Osteoblast (primary cell): ENCODE data around the gene LPCAT1. TPM values are rescaled to one million over a fixed set of nuclear protein-coding genes. Genes with fewer than 3 reads are reported as not detected.
"Not testable (repeated sequence)": the region's sequence is repeated elsewhere in the genome, so short reads cannot be mapped to it uniquely, and the experiment has no call there.

ENCODE experiments used
- DNase-seq: peaks from one replicate; pipeline ENCODE4 v3.0.0; 2011; ENCODE audit warnings: low spot score, mixed read lengths; ENCODE audit not compliant: insufficient read length; ENCODE audit errors: missing footprints
- H2AFZ ChIP-seq: 2 replicates; pipeline ENCODE4 v1.6.0; 2011; ENCODE audit warnings: mild to moderate bottlenecking, low read length
- H3K27ac ChIP-seq: 2 replicates; pipeline ENCODE4 v1.5.1; 2011; ENCODE audit warnings: mild to moderate bottlenecking, low read depth, low read length, moderate library complexity
- H3K27me3 ChIP-seq: 2 replicates; pipeline ENCODE4 v1.6.0; 2012; ENCODE audit warnings: mild to moderate bottlenecking, control low read depth, inconsistent platforms, low read length, moderate library complexity; ENCODE audit not compliant: insufficient read depth
- H3K36me3 ChIP-seq: 2 replicates; pipeline ENCODE4 v1.5.1; 2011; ENCODE audit warnings: mild to moderate bottlenecking, low read length, control low read depth, moderate library complexity; ENCODE audit not compliant: insufficient read depth
- H3K4me1 ChIP-seq: 2 replicates; pipeline ENCODE4 v1.5.1; 2011; ENCODE audit warnings: mild to moderate bottlenecking, low read length, control low read depth, moderate library complexity; ENCODE audit not compliant: insufficient read depth
- H3K4me2 ChIP-seq: 2 replicates; pipeline ENCODE4 v1.6.0; 2011; ENCODE audit warnings: mild to moderate bottlenecking, low read length; ENCODE audit not compliant: insufficient read depth
- H3K4me3 ChIP-seq: fragments of 200-600 bp; sonication (generic); 3 replicates; pipeline ENCODE4 v1.5.1; 2012; ENCODE audit warnings: mild to moderate bottlenecking, low read length, inconsistent platforms; ENCODE audit not compliant: insufficient read depth
- H3K79me2 ChIP-seq: 2 replicates; pipeline ENCODE4 v1.6.0; 2012; ENCODE audit warnings: mild to moderate bottlenecking, low read length, control low read depth, inconsistent platforms; ENCODE audit not compliant: insufficient read depth
- H3K9me3 ChIP-seq: 2 replicates; pipeline ENCODE4 v1.5.1; 2011; ENCODE audit warnings: low read depth, low read length, control low read depth
- H4K20me1 ChIP-seq: 2 replicates; pipeline ENCODE4 v1.6.0; 2012; ENCODE audit warnings: mild to moderate bottlenecking, low read length, control low read depth; ENCODE audit not compliant: insufficient read depth
- CTCF ChIP-seq: IDR thresholded peaks from 2 replicates; pipeline ENCODE4 v1.5.1; 2011; ENCODE audit warnings: mild to moderate bottlenecking, low read depth, low read length, moderate library complexity; ENCODE audit errors: extremely low read depth
- total RNA-seq: library from RNA; depleted of rRNA; stranded (reverse); fragments of >200 nt; gene quantifications from 2 replicates; pipeline ENCODE4 v1.2.3, GENCODE V29; 2012

Gene LPCAT1
- total RNA-seq, 1 donor = 11.6 TPM

- Histone ChIP-seq H2AFZ (no peak overlapping the region), H4K20me1 (no peaks in the 10 kb centered on the region), H3K4me2 (no peak overlapping the region), H3K27me3 (no peaks in the 10 kb centered on the region), H3K9me3 (peaks cover 13% of the 10 kb centered on the region), H3K27ac (no peak overlapping the region), H3K79me2 (no peaks in the 10 kb centered on the region), H3K36me3 (peaks cover 39% of the 10 kb centered on the region), H3K4me3 (no peak overlapping the region), H3K4me1 (no peaks in the 10 kb centered on the region)
- no peak for TF ChIP-seq CTCF
- peak; percentile 31 for DNase-seq
Observed at GRCh38 chr5:1460054-1460682, 63.6 kb downstream of the LPCAT1 start.

GRCh38 chr5:1459435-1459834, 64.3 kb downstream of the LPCAT1 start:
- H4K20me1 ChIP-seq, H2AFZ ChIP-seq, H3K4me2 ChIP-seq, H3K4me1 ChIP-seq, H3K79me2 ChIP-seq, DNase-seq, H3K4me3 ChIP-seq, H3K27me3 ChIP-seq, H3K27ac ChIP-seq: not testable (repeated sequence)
- peaks cover 13% of the 10 kb centered on the region for H3K9me3 ChIP-seq
- H3K36me3 ChIP-seq = peaks cover 32% of the 10 kb centered on the region

GRCh38 chr5:1456110-1456881, 67.5 kb downstream of the LPCAT1 start:
- H2AFZ ChIP-seq, H3K27me3 ChIP-seq, H3K79me2 ChIP-seq: not testable (repeated sequence)

GRCh38 chr5:1453613-1454012, 70.1 kb downstream of the LPCAT1 start:
- no peaks in the 10 kb centered on the region for H3K79me2 ChIP-seq
- H3K36me3 ChIP-seq = no peaks in the 10 kb centered on the region
- no peak overlapping the region for H3K4me2 ChIP-seq
- no peak for DNase-seq
- H3K27me3 ChIP-seq = peaks cover 10% of the 10 kb centered on the region
- no peak for TF ChIP-seq CTCF
- H3K4me3 ChIP-seq = no peak overlapping the region
- no peak overlapping the region for H2AFZ ChIP-seq
- no peaks in the 10 kb centered on the region for H4K20me1 ChIP-seq
- no peaks in the 10 kb centered on the region for H3K4me1 ChIP-seq
- H3K27ac ChIP-seq = no peak overlapping the region
- H3K9me3 ChIP-seq = peaks cover 21% of the 10 kb centered on the region

More at GRCh38 chr5:1456110-1456881, 67.5 kb downstream of the LPCAT1 start:
- not testable (repeated sequence) for H3K4me1 ChIP-seq, H3K4me3 ChIP-seq, H3K36me3 ChIP-seq, H3K4me2 ChIP-seq, H3K27ac ChIP-seq, H4K20me1 ChIP-seq
- H3K9me3 ChIP-seq = peaks cover 21% of the 10 kb centered on the region
- peak; percentile 65 for DNase-seq

GRCh38 chr5:1449081-1449630, 74.6 kb downstream of the LPCAT1 start:
- peaks cover 9% of the 10 kb centered on the region for H3K9me3 ChIP-seq
- H3K79me2 ChIP-seq = no peaks in the 10 kb centered on the region
- no peak for TF ChIP-seq CTCF
- H3K4me3 ChIP-seq = no peak overlapping the region
- no peaks in the 10 kb centered on the region for H3K36me3 ChIP-seq
- H2AFZ ChIP-seq = no peak overlapping the region
- no peak overlapping the region for H3K4me2 ChIP-seq
- DNase-seq = peak; percentile 83
- no peaks in the 10 kb centered on the region for H3K4me1 ChIP-seq
- no peak overlapping the region for H3K27ac ChIP-seq
- H3K27me3 ChIP-seq = peaks cover 40% of the 10 kb centered on the region
- no peaks in the 10 kb centered on the region for H4K20me1 ChIP-seq
